Measurements from ENCODE around the gene ABCA13.

- TF ChIP-seq CTCF (IDR thresholded peaks at IDR 0.05) = no peak
- TF ChIP-seq TCF7L2 (IDR thresholded peaks at IDR 0.05; ENCODE audit: low read depth, low read length) = no peak
- no peak for TF ChIP-seq SIN3A (IDR thresholded peaks at IDR 0.05; ENCODE audit: borderline replicate concordance, insufficient read depth, low read depth, low read length)
- TF ChIP-seq POLR2AphosphoS5 (IDR thresholded peaks at IDR 0.05; ENCODE audit: low read depth, low read length) = no peak
These were observed 129.0 kb downstream of the ABCA13 start for GRCh38 chr7:48300301-48300700.

All from Panc1 (cell line).